ENCODE results near the gene WDSUB1.

WDSUB1 gene

DNA sequence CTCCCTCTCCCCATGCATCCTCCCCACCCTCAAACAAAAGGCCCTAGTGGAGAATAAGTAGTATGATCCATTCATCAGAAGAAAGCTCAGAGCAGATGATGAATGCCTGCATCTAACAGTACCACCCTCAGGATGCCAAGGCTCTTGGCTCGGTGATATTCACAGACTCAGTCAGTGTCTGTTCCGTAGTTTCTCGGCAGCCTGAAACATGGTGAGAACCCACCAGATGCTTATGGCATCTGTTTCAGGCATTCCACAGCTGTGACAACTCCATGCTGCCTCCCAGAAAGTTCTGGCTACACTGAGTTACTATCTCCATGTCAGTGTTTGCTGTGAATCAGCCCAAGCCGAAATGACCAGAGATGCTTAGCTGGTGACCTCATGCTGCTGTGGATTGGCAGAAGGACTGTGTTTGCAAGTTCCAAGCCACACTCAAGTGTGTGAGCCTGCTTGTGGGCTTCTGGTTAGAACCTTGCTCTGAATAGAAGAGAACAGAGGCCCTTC, 83.9 kb downstream of the WDSUB1 start:
- Histone ChIP-seq H3K4me3 (no peak overlapping the region), H3K27ac (peak overlapping the region in 4 of 21 experiments; percentile 16 to 37 (median 22))

DNA sequence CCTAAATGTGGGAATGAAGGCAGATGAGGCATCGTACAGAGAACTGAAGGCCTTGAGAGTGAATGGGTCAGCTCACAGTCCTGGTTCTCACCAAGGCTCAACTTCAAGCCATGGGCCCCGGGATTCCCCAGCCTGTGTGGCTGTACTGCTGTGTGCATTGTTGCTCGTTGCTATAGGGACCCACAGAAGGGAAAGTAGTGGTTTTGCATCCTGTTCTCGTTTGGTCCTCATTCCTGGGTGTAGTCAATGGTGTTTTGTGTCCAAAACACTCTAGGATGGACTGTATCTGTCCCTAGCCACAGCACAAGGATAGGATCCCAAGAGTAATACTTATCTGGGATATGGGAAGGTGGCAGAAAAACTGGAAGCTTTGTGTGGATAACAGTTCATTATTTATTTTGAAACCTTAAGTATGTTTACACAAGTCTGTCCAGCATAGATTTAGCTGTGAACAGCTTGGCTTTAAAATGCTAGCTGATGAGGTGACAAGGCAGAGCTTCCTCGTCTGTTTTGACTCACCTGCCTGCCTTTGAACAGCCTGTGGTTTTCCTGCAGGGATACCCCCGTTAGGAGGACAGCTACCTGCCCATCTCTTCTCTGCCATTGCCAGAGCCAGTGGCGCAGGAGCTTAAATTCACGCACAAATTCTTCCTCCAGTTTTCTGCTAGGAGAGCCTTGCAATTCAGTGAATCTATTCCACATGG, 85.0 kb downstream of the WDSUB1 start:
- Histone ChIP-seq H3K4me3 (no peak overlapping the region), H3K27ac (peak overlapping the region in 6 of 21 experiments; percentile 16 to 67 (median 28))

DNA sequence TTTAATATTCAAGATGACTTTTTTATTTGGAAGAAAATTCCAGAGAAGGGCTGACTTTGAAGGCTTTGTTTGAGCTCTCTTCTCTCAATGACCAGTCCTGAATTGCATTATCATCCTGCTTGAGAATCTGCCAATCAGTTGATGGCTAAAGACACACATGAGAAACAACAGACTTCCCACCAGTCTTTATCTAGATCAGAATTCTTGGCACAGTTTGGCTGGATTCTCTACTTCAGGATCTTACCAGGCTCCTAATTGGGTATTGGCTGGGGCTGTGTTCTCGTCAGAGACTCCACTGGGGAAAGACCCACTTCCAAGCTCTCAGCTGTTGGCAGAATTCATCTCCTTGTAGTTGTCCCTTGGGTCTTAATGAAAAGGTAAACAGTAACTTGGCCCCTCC, 86.0 kb downstream of the WDSUB1 start:
- H3K4me3 ChIP-seq = no peak overlapping the region
- H3K27ac ChIP-seq = no peak overlapping the region

DNA sequence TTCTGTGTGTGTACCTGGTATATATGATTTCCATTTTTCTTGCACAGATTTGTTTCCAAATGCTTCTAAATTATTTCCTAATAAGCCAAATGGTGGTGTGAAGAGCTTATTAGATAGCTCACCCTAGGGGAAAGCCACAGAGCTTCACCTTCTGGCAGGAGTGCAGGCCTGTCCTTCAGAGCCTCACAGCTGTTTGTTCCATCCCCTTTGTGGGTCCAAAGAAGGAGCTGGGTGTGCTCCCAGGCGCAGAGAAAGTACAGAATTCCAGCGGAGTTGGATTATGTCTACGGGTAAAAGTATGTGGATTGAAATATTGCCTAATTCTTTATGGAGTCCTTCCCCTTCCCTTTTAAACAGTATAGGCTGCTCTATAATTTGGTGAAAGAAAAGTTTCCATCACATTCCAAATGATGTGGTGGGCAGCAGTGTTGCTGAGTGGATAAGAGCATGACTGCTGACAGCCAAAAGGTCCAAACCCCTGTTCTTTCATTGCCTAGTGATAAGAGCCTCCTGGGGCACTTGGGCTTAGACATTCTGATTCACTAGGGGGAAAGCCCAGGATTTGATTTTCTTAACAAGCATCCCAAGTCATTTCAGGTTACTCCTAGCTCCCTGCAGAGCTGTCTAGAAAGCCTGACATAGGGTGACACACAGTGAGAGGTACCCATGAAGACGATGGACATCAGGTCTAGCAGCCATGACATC, 86.6 kb downstream of the WDSUB1 start:
- Histone ChIP-seq H3K27ac (no peak overlapping the region), H3K4me3 (no peak overlapping the region)

DNA sequence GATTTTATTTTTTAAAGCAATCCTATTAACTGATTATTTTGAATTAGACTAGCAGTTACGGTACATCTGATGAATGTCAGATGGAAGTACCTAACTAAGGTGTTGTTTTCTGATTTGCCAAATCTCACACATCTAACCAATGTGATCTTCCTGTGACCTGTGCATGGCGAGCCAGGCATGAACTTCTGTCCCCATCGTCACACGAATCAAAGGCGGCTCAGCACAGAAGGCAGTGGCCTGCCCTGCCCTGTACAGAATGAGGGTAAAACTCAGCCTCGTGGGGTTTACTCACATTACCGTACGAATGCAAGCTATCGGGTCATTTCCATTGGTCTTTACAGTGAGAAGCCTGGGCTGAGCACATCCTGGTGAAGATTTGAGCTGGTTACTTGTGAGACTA, 87.3 kb downstream of the WDSUB1 start:
- H3K4me3 ChIP-seq = no peak overlapping the region
- H3K27ac ChIP-seq = no peak overlapping the region

- H3K4me3 ChIP-seq = no peak overlapping the region
- no peak overlapping the region for H3K27ac ChIP-seq
These were observed 90.0 kb downstream of the WDSUB1 start for GRCh38 chr2:159196393-159196925.

GRCh38 chr2:159195697-159196096, 90.8 kb downstream of the WDSUB1 start:
- Histone ChIP-seq H3K27ac (no peak overlapping the region), H3K4me3 (no peak overlapping the region)

DNA sequence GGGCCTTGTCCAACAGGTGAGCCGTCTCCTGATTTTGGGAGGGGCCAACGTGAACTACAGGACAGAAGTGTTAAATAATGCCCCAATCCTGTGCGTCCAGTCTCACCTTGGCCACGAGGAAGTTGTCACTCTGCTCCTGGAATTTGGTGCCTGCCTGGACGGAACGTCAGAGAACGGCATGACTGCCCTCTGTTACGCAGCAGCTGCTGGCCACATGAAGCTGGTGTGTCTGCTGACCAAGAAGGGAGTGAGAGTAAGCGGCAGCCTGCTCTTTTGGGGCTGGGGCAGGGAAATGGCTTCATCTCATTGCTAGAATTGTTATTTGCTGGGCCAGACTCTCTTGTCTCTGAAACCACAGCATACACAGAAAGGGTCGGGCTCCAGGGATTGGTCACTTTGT, 92.3 kb downstream of the WDSUB1 start:
- Histone ChIP-seq H3K4me3 (no peak overlapping the region), H3K27ac (no peak overlapping the region)

- H3K27ac ChIP-seq = no peak overlapping the region
- H3K4me3 ChIP-seq = no peak overlapping the region
These were observed 92.7 kb downstream of the WDSUB1 start for GRCh38 chr2:159193791-159194190.

DNA sequence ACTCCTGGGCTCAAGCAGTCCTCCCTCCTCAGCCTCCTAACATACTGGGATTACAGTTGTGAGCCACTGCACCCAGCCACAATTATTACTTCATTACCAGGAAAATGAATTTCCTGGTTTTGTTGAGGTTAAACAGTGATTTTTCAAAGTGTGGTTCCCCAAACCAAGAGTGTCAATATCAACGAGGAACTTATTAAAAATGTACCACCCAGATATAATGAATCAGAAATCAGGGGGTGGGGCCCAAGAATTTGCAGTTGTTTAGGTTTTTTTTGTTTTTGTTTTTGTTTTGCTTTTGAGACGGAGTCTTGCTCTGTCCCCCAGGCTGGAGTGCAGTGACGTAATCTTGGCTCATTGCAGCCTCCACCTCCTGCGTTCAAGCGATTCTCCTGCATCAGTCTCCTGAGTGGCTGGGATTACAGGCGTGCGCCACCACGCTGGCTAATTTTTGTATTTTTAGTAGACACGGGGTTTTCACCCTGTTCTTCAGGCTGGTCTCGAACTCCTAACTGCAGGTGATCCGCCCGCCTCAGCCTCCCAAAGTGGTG, 94.1 kb downstream of the WDSUB1 start:
- no peak overlapping the region for H3K27ac ChIP-seq
- H3K4me3 ChIP-seq = no peak overlapping the region

DNA sequence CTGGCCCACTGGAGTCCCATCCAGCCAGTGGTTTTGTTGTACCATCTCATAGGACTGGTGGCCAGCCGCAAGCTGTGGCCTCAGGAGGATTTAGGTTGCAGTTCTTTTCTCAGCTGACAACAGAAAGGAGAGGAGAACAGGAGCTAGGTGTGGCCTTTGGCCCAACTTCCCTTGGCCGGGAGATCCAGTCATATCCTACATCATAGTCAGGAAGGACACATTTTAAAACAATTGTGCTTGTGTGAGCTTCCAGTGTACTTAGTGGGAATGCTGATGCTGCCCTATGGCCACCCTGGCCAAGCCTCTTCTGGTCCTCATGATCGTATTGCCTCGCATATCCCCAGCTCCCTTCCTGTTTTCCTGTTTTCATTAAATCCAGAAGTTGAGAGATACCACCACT, 98.1 kb downstream of the WDSUB1 start:
- H3K27ac ChIP-seq = peak overlapping the region in 2 of 21 experiments; percentile 36 to 41
- no peak overlapping the region for H3K4me3 ChIP-seq

GRCh38 chr2:159187106-159187505, 99.4 kb downstream of the WDSUB1 start:
- H3K4me3 ChIP-seq = no peak overlapping the region
- peak overlapping the region in 3 of 21 experiments; percentile 20 to 29 (median 27) for H3K27ac ChIP-seq

GRCh38 chr2:159186462-159186861, 100.0 kb downstream of the WDSUB1 start:
- peak overlapping the region in 1 of 21 experiments; percentile 29 for H3K27ac ChIP-seq

More at GRCh38 chr2:159186462-159186861, 100.0 kb downstream of the WDSUB1 start:
- H3K4me3 ChIP-seq = no peak overlapping the region
